Keratinocyte (primary cell): ENCODE results near the gene MAPRE3. TPM values are rescaled to one million over a fixed set of nuclear protein-coding genes. Genes with fewer than 3 reads are reported as not detected.

Experiments
- DNase-seq: peaks from one replicate; pipeline ENCODE4 v3.0.0-alpha.2; 2011; ENCODE audit warnings: low read depth, missing footprints, low spot score
- FAIRE-seq: peaks from 2 replicates; lab custom pipeline; 2011; peaks lifted over from hg19 to GRCh38; lab: Jason Lieb, UNC
- H2AFZ ChIP-seq: 2 replicates; pipeline ENCODE4 v1.6.0; 2012; ENCODE audit warnings: low read length, control low read depth, inconsistent platforms; ENCODE audit not compliant: control insufficient read depth
- H3K27ac ChIP-seq: 2 replicates; pipeline ENCODE4 v1.5.1; 2011; ENCODE audit warnings: low read length; ENCODE audit not compliant: control insufficient read depth, insufficient read depth
- H3K27me3 ChIP-seq: 3 replicates; pipeline ENCODE4 v1.6.0; 2011; ENCODE audit warnings: low read length; ENCODE audit not compliant: control insufficient read depth, insufficient read depth; ENCODE audit errors: extremely low read depth
- H3K36me3 ChIP-seq, 2 experiments: 2 replicates in 1 of 2; 3 replicates in 1 of 2; pipeline ENCODE4 v1.5.1; 2011; ENCODE audit warnings: low read length in 2 of 2, mild to moderate bottlenecking in 1 of 2; ENCODE audit not compliant: control insufficient read depth in 2 of 2, insufficient read depth in 2 of 2; ENCODE audit errors: extremely low read depth in 1 of 2
- H3K4me1 ChIP-seq: 3 replicates; pipeline ENCODE4 v1.5.1; 2011; ENCODE audit warnings: low read length; ENCODE audit not compliant: control insufficient read depth, insufficient read depth; ENCODE audit errors: extremely low read depth
- H3K4me2 ChIP-seq: 3 replicates; pipeline ENCODE4 v1.6.0; 2011; ENCODE audit warnings: low read depth, low read length; ENCODE audit not compliant: control insufficient read depth, insufficient read depth; ENCODE audit errors: extremely low read depth
- H3K4me3 ChIP-seq, 3 experiments: fragments of 200-600 bp in 1 of 3; sonication (generic) in 1 of 3; 2 replicates in 2 of 3; 3 replicates in 1 of 3; pipeline ENCODE4 v1.5.1; 2011 to 2016; ENCODE audit warnings: low read length in 3 of 3, mild to moderate bottlenecking in 3 of 3, control low read depth in 2 of 3, inconsistent platforms in 1 of 3, low read depth in 1 of 3, mixed read lengths in 1 of 3, mixed run types in 1 of 3, moderate library complexity in 1 of 3; ENCODE audit not compliant: control insufficient read depth in 2 of 3, insufficient read depth in 2 of 3; ENCODE audit errors: extremely low read depth in 1 of 3
- H3K79me2 ChIP-seq: 2 replicates; pipeline ENCODE4 v1.6.0; 2012; ENCODE audit warnings: low read length; ENCODE audit not compliant: control insufficient read depth, insufficient read depth
- H3K9ac ChIP-seq: 3 replicates; pipeline ENCODE4 v1.6.0; 2011; ENCODE audit warnings: low read length; ENCODE audit not compliant: control insufficient read depth, insufficient read depth; ENCODE audit errors: extremely low read depth
- H3K9me1 ChIP-seq: 3 replicates; pipeline ENCODE4 v1.6.0; 2011; ENCODE audit warnings: low read length; ENCODE audit not compliant: control insufficient read depth, insufficient read depth; ENCODE audit errors: extremely low read depth
- H3K9me3 ChIP-seq: 2 replicates; pipeline ENCODE4 v1.5.1; 2012; ENCODE audit warnings: low read depth, low read length; ENCODE audit not compliant: control insufficient read depth
- H4K20me1 ChIP-seq: 3 replicates; pipeline ENCODE4 v1.6.0; 2011; ENCODE audit warnings: low read length; ENCODE audit not compliant: control insufficient read depth, insufficient read depth; ENCODE audit errors: extremely low read depth
- EZH2 ChIP-seq: IDR thresholded peaks from one replicate; pipeline ENCODE4 v1.6.1; 2012; ENCODE audit warnings: inconsistent platforms, mild to moderate bottlenecking, low read length, moderate library complexity
- dilution Hi-C: fragments of 300-500 bp; cut with MboI; formaldehyde crosslinking; loops from one replicate; pipeline ENCODE4 v1.7.0; 2020; ENCODE audit warnings: low sequenced_read_pairs; ENCODE audit not compliant: extremely low pct_ligation_motif_present
- polyA plus RNA-seq, 5 experiments: library from polyadenylated mRNA; depleted of rRNA in 3 of 5; stranded (reverse) in 3 of 5; stranded (forward) in 1 of 5; unstranded in 1 of 5; fragments of >200 nt; gene quantifications; 1 replicate in 1 of 5; 2 replicates in 3 of 5; 3 replicates in 1 of 5; pipeline versions ENCODE4 v1.2.1 to v1.2.3, GENCODE V29; 2011 to 2012; ENCODE audit warnings: missing spikeins in 2 of 5, low read depth in 1 of 5, low replicate concordance in 1 of 5
- TF ChIP-seq, protein P1 (sequence below), 3 experiments: IDR thresholded peaks in 1 of 3; conservative IDR thresholded peaks in 1 of 3; optimal IDR thresholded peaks in 1 of 3; 2 replicates in 2 of 3; 3 replicates in 1 of 3; pipeline versions ENCODE3 to v1.5.1; 2011; ENCODE audit warnings: low read length in 3 of 3, mild to moderate bottlenecking in 3 of 3, moderate library complexity in 2 of 3, control low read depth in 1 of 3, inconsistent platforms in 1 of 3; ENCODE audit not compliant: insufficient read depth in 2 of 3; ENCODE audit errors: extremely low read depth in 1 of 3

The MAPRE3 gene
- polyA plus RNA-seq, 1 donor (not counting 4 experiments of a cell fraction or from before 2014, with no cell fraction given) = 12.6 TPM

DNA sequence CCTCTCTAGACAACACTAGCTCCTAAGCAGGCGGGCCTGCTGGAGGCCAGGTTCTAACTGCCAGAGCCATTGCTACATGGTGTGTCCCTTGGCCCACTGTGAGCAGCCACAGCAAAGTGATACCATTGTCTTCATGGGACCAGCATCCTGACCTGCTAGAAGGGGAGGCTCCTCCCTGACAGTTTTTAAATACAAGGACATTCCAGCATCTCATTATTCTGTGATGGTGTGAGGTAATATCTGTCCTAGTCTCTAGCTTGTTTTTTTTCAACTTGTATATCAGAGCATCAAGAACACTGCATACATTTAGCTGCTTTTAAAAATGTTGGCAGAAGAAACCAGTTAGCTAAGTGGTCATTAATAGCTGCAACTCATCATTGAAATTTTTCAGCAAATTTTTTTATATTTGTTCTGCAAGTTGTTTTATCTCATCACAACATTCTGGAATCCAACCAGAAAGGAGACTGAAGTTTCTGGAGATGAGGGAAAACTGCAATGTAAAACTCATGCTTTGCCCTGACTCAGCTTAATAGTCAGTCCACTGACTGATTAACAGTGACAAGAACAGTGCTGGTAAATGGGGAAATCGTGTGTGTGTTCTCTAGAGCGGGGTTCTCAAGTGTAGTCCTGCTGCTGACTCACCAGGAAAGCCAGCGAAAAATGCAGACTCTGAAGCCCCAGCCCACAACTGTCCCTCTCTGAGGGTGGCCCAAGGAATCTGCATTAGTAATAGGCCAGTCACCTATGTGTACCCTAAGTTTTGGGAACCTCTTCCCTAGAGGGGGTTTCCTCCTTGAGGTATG, 17.8 kb downstream of the MAPRE3 start:
- Histone ChIP-seq H3K4me2 (no peak overlapping the region), H2AFZ (no peak overlapping the region), H3K36me3 (peaks cover 0 to 2% of the 10 kb centered on the region in 2 experiments), H3K9me1 (no peaks in the 10 kb centered on the region), H3K79me2 (no peaks in the 10 kb centered on the region), H3K9me3 (no peaks in the 10 kb centered on the region), H3K4me3 (no peak overlapping the region), H4K20me1 (no peaks in the 10 kb centered on the region), H3K27me3 (no peaks in the 10 kb centered on the region), H3K27ac (no peak overlapping the region), H3K4me1 (no peaks in the 10 kb centered on the region), H3K9ac (no peak overlapping the region)
- FAIRE-seq = no peak
- TF ChIP-seq, protein P1, sequence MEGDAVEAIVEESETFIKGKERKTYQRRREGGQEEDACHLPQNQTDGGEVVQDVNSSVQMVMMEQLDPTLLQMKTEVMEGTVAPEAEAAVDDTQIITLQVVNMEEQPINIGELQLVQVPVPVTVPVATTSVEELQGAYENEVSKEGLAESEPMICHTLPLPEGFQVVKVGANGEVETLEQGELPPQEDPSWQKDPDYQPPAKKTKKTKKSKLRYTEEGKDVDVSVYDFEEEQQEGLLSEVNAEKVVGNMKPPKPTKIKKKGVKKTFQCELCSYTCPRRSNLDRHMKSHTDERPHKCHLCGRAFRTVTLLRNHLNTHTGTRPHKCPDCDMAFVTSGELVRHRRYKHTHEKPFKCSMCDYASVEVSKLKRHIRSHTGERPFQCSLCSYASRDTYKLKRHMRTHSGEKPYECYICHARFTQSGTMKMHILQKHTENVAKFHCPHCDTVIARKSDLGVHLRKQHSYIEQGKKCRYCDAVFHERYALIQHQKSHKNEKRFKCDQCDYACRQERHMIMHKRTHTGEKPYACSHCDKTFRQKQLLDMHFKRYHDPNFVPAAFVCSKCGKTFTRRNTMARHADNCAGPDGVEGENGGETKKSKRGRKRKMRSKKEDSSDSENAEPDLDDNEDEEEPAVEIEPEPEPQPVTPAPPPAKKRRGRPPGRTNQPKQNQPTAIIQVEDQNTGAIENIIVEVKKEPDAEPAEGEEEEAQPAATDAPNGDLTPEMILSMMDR (optimal IDR thresholded peaks at IDR 0.05 in 1 of 3, IDR thresholded peaks at IDR 0.05 in 1 of 3, conservative IDR thresholded peaks at IDR 0.05 in 1 of 3; ENCODE audit: extremely low read depth in 1 of 3, insufficient read depth in 2 of 3, low read length in 3 of 3) = no peak
- no peak for TF ChIP-seq EZH2
- no peak for DNase-seq
- dilution Hi-C loops = no loop called here

DNA sequence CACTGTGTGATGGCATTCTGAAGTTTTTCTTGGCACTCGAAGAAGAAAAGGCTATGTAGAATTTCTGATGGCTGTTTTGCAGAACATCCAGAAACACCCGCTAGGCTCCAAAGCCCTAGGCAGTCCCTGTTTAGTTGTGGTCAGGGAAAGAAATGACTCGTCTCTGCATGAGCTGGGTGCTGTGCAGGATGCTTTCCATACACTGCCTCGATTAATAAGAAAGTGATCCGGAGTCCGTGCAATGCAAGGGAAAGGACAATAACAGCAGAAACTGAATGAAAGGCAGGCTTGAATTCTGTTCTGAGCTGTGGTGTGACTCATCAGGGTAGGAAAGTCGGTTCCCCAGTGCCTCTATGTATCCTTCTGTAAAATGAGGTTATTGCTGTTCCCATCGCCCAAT, 18.7 kb downstream of the MAPRE3 start:
- peaks cover 0 to 2% of the 10 kb centered on the region in 2 experiments for H3K36me3 ChIP-seq
- DNase-seq = no peak
- dilution Hi-C loops = no loop called here
- no peaks in the 10 kb centered on the region for H3K27me3 ChIP-seq
- H3K9me1 ChIP-seq = no peaks in the 10 kb centered on the region
- H3K9ac ChIP-seq = no peak overlapping the region
- H3K27ac ChIP-seq = no peak overlapping the region
- no peak for TF ChIP-seq EZH2
- TF ChIP-seq, protein P1 (optimal IDR thresholded peaks at IDR 0.05 in 1 of 3, IDR thresholded peaks at IDR 0.05 in 1 of 3, conservative IDR thresholded peaks at IDR 0.05 in 1 of 3; ENCODE audit: extremely low read depth in 1 of 3, insufficient read depth in 2 of 3, low read length in 3 of 3) = no peak
- FAIRE-seq = no peak
- H3K4me1 ChIP-seq = no peaks in the 10 kb centered on the region
- no peak overlapping the region for H3K4me2 ChIP-seq
- no peaks in the 10 kb centered on the region for H4K20me1 ChIP-seq
- H3K4me3 ChIP-seq = no peak overlapping the region
- no peaks in the 10 kb centered on the region for H3K79me2 ChIP-seq
- H2AFZ ChIP-seq = no peak overlapping the region
- no peaks in the 10 kb centered on the region for H3K9me3 ChIP-seq
